HG03039 (cell line): ENCODE data around the gene HSPA12A.

Source experiments
- ATAC-seq: cut with Tn5 transposase; IDR thresholded peaks from one replicate; pipeline ENCODE4 v1.9.1; 2021; ENCODE audit warnings: mild to moderate bottlenecking, moderate library complexity; ENCODE audit not compliant: unreplicated experiment

Gene HSPA12A

GRCh38 chr10:116744163-116744753, 1.9 kb upstream of the HSPA12A start:
- no peak for ATAC-seq

- ATAC-seq, result no peak
Observed at GRCh38 chr10:116743266-116744064, 1.1 kb upstream of the HSPA12A start.

- no peak for ATAC-seq
Observed at GRCh38 chr10:116741391-116742351, 695 bp downstream of the HSPA12A start.

- no peak for ATAC-seq
Observed at GRCh38 chr10:116740971-116741370, 1.4 kb downstream of the HSPA12A start.

- ATAC-seq, result no peak
Observed at GRCh38 chr10:116738339-116738738, 4.0 kb downstream of the HSPA12A start.

- no peak for ATAC-seq
Observed at GRCh38 chr10:116737627-116738327, 4.6 kb downstream of the HSPA12A start.

GRCh38 chr10:116733566-116733965, 8.8 kb downstream of the HSPA12A start:
- no peak for ATAC-seq

- ATAC-seq, result no peak
Observed at GRCh38 chr10:116732573-116732972, 9.8 kb downstream of the HSPA12A start.

GRCh38 chr10:116730464-116731260, 11.7 kb downstream of the HSPA12A start:
- no peak for ATAC-seq

GRCh38 chr10:116729243-116729642, 13.1 kb downstream of the HSPA12A start:
- ATAC-seq, result no peak

GRCh38 chr10:116728526-116729096, 13.8 kb downstream of the HSPA12A start:
- ATAC-seq, result no peak

GRCh38 chr10:116723428-116724281, 18.7 kb downstream of the HSPA12A start:
- ATAC-seq, result no peak

GRCh38 chr10:116722736-116723427, 19.5 kb downstream of the HSPA12A start:
- no peak for ATAC-seq

- ATAC-seq, result no peak
Observed at GRCh38 chr10:116721547-116722392, 20.6 kb downstream of the HSPA12A start.

GRCh38 chr10:116720668-116721546, 21.5 kb downstream of the HSPA12A start:
- no peak for ATAC-seq

- ATAC-seq, result no peak
Observed at GRCh38 chr10:116720241-116720643, 22.1 kb downstream of the HSPA12A start.
